Measurements from ENCODE around the gene CCL27.
A peak's percentile ranks its signal among the peaks of the same experiment; 100 is the strongest.
"Not testable (repeated sequence)": the region's sequence is repeated elsewhere in the genome, so short reads cannot be mapped to it uniquely, and the experiment has no call there.

Gene CCL27

GRCh38 chr9:34651321-34651720 lies 11.1 kb downstream of the CCL27 start:
- DNase-seq (ENCODE audit: low spot score), result no peak

DNA sequence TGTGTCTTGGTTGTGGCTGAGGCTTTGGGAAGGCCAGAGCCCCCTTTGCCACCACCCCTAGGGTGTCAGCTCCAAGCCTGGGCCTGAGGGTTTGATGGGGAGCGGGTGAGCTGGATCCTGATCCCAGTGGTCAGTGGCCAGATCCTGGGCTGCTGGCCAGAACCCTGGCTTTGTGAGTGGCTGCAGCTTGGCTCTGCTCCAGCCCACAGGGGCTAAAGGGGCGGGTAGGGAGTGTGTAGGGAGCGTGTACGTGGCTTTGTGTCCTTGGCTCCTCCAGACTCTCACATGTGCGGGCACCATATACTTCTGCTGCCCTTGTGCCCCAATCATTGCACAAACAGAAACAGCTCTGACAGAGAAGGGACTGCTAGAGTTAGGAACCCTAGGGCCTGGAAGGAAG lies 11.6 kb downstream of the CCL27 start:
- DNase-seq (ENCODE audit: low spot score), result no peak

DNA sequence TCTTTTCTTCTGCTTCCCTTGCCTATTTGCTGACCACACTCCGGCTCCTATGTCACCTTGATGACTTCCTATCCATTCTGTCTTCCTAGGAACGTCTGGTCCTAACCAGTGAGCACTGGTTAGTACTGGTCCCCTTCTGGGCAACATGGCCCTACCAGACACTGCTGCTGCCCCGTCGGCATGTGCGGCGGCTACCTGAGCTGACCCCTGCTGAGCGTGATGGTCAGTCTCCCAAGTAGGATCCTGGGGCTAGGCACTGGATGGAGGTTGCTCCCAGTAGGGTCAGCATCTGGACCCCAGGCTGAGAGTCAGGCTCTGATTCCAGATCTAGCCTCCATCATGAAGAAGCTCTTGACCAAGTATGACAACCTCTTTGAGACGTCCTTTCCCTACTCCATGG lies 13.8 kb downstream of the CCL27 start:
- no peak for DNase-seq (ENCODE audit: low spot score)

DNA sequence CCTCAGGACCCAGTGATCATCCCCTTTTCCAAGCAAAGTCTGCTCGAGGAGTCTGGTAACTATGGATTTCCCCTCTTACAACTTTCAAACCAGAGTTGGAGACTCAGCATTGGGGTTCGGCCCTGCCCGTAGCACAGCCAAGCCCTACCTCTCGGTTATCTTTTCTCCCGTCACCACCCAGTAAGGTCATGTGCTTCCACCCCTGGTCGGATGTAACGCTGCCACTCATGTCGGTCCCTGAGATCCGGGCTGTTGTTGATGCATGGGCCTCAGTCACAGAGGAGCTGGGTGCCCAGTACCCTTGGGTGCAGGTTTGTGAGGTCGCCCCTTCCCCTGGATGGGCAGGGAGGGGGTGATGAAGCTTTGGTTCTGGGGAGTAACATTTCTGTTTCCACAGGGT lies 14.8 kb downstream of the CCL27 start:
- no peak for DNase-seq (ENCODE audit: low spot score)

DNA sequence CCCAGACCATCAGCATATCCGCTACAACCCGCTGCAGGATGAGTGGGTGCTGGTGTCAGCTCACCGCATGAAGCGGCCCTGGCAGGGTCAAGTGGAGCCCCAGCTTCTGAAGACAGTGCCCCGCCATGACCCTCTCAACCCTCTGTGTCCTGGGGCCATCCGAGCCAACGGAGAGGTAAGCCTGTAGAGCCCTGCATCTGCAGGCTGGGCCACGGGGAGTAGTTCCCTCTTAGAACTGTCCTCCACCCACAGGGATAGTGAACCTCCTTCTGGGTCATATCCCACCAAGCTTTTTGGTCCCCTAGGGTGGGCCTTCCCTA lies 15.4 kb downstream of the CCL27 start:
- no peak for DNase-seq (ENCODE audit: low spot score)

GRCh38 chr9:34646211-34647083 lies 16.0 kb downstream of the CCL27 start, which contains the start of gene GALT:
Gene GALT (plus strand): TSS chr9:34646675. CDS start chr9:34646705, 30 bp downstream.
- DNase-seq (ENCODE audit: low spot score), result peak; percentile 90

DNA sequence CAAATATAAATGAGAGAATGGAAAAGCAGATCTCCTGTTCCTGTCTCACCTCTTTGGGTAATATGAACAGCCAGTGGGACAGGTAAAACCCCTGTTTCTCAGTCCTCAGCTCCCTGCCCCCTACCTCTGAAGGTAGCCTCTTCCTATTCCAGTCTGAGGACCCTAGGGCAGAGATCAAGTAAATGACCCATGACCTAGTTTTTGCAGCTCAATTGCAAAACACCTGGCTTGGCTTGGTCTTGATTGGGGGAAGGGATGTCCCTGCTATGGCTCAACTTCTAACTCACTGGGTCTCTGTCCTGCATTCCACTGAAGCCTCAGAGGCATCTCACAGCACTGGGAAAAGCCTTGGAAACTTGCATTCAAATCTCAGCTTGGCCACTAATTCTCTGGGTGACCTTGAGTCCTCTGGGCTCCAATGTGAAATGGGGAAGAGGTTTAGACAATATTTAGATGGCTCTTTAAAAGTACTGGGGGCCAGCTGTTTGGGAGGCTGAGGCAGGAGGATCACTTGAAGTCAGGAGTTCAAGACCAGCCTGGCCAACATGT lies 17.6 kb downstream of the CCL27 start:
- DNase-seq (ENCODE audit: low spot score), result no peak

GRCh38 chr9:34642679-34643078 lies 19.8 kb downstream of the CCL27 start:
- no peak for DNase-seq (ENCODE audit: low spot score)

GRCh38 chr9:34639322-34639721 lies 23.1 kb downstream of the CCL27 start:
- DNase-seq (ENCODE audit: low spot score), result not testable (repeated sequence)

GRCh38 chr9:34638138-34638445 lies 24.4 kb downstream of the CCL27 start:
- DNase-seq (ENCODE audit: low spot score), result no peak

DNA sequence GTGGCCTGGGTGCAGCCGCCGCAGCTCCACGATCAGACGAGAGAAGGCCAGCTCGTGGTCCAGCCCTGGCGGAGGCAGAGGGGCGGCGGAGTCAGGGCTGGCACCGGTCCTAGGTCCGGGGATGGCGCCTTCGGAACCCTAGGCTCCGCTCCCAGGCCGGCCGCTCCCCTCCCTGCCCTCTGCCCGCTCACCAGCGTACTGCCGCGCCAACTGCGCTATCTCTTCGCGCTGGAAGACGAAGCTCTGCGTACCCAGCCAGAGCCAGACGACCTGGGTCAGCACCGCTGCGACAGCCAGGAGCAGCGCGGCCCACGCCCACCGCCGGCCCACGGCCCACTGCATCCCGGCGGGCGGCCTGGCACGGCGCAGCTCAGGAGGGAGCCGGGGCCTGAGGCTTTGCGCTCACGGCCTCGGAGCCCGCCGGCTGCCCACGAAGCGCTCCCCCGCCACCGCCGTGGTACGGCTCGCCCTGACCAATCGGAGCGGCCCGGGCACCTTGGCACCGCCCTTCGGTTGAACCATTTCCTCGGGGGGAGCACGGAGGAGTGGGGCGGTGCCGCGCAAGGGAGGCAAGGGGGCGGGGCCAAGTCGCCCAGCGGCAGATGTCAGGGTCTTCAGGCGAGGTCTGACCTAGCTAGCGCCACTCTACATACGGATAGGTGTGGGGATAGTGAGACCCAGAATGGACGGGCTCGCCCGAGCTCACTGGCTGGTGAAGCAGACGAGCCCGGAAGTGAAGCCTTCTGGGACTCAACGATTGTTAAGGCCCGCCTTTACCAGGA lies 24.9 kb downstream of the CCL27 start, which contains the start of gene SIGMAR1:
Gene SIGMAR1 (minus strand): TSS at position 432 of the 782 bp plus-strand sequence. CDS start 90 bp downstream, at position 342.
- peak; percentile 96 for DNase-seq (ENCODE audit: low spot score)

DNA sequence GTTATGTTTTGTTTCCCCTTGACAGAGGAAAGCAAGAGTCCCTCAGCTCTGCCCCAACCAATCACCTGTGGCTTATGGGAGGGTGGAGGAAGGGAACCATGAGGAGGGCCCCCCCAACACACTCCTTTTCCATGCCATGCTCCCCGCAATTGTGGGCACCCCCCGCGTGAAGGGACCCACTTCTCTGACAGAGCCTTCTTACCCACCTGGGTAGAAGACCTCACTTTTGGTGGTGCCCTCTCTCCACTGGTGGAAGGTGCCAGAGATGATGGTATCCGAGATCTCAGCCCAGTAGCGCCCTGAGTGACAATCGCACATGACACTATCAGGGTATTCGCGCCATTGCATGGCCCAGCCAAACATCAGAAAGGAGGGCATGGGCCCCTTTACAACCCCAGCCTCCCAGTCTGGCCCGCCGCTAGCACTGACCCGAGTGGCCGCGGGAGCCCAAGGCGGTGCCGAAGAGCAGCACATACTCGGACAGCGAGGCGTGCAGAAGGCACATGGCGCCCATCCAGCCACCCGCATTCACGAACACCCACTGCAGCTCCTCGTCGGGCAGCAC lies 25.6 kb downstream of the CCL27 start:
- no peak for DNase-seq (ENCODE audit: low spot score)

- no peak for DNase-seq (ENCODE audit: low spot score)
Measured at GRCh38 chr9:34635556-34635955, 26.9 kb downstream of the CCL27 start.

- no peak for DNase-seq (ENCODE audit: low spot score)
Measured at GRCh38 chr9:34634551-34635248, 27.8 kb downstream of the CCL27 start.

GRCh38 chr9:34633851-34634550 lies 28.5 kb downstream of the CCL27 start:
- DNase-seq (ENCODE audit: low spot score), result peak; percentile 79

DNA sequence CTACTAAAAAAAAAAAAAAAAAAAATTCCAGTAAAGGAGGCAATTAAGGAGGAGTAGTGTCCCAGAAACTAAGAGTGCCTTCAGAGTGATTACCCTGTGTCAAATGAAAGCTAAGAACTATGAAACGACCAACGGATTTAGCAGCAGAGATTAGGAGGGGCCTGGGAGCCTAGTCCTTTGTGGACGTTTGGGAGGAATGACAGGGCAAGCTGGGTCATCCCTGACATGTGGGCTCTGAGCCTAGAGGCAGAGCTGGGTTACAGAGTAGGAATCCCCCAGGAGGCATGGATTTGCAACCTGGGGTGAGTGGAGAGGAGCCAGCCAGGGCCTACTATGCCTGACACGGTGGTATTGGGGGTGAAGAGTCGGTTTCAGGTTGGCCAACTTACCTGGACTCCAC lies 29.3 kb downstream of the CCL27 start:
- no peak for DNase-seq (ENCODE audit: low spot score)

DNA sequence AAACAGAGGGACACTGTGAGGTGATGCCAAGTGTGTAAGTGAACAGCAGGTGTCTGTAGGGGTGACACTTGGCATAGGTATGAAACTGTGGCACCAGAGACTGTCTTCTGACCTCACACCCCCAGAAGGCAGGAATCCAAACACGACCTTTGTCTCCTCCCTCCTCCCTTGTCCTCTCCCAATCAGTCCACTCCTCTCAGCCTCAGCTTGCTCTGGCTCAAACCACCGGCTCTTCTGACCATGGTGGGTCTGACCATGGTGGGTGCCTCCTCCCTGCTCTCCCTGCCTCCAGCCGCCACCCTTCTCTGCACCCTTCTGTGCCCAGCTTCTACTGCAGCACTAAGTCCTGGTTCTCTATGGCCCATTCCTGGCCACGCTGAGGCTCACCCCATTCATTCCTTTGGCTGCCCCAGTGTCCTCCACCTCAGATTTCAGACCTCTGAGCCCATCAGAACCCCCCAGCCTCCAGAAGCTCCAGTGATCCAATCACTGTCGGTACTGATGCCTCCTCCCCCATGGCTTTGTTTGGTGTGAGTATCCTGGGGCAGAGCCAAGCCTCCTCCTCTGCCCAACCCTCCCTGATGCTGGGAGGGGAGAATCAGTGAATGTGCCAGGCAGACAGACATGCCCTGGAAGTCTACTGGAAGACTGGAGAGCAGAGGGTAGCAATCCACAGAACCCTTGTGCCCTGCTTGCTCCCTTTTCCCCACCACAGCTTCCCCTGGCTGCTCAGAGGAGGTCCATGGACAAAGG lies 31.9 kb downstream of the CCL27 start:
- no peak for DNase-seq (ENCODE audit: low spot score)

DNA sequence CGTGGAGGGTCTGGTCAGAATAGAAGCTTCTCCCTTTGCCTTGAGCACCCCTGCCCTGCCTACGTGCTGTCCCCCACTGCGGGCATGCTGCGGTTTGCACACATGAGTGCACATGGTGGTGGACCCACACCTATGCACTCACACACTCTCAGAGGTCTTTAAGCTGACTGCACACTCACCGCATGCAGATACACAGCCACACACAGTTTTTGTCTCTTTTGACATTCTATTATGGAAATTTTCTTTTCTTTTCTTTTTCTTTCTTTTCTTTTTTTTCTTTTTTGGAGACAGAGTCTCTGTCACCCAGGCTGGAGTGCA lies 33.0 kb downstream of the CCL27 start:
- DNase-seq (ENCODE audit: low spot score), result no peak

GRCh38 chr9:34628656-34629490 lies 33.6 kb downstream of the CCL27 start, which contains the start of gene ARID3C:
Gene ARID3C (minus strand): TSS chr9:34629066. CDS start chr9:34628014, 1,052 bp downstream.
- DNase-seq (ENCODE audit: low spot score), result peak; percentile 79

Data from D341Med (cell line).